GM12874 (cell line): ENCODE data around the gene WARS2.

Source experiments
- CTCF ChIP-seq: IDR thresholded peaks from 2 replicates; pipeline ENCODE4 v1.5.1; 2011; ENCODE audit warnings: low read depth, mild to moderate bottlenecking, control low read depth, low read length, moderate library complexity; ENCODE audit not compliant: insufficient read depth

WARS2 gene

GRCh38 chr1:119112244-119112643, 28.2 kb downstream of the WARS2 start:
- TF ChIP-seq CTCF = no peak

- TF ChIP-seq CTCF = no peak
Measured at GRCh38 chr1:119108988-119109387, 31.5 kb downstream of the WARS2 start.

GRCh38 chr1:119103764-119104163, 36.7 kb downstream of the WARS2 start:
- no peak for TF ChIP-seq CTCF

- TF ChIP-seq CTCF = no peak
Measured at GRCh38 chr1:119102051-119102450, 38.4 kb downstream of the WARS2 start.

GRCh38 chr1:119101563-119101962, 38.9 kb downstream of the WARS2 start:
- TF ChIP-seq CTCF = no peak

- TF ChIP-seq CTCF = no peak
Measured at GRCh38 chr1:119099775-119100174, 40.7 kb downstream of the WARS2 start.

- no peak for TF ChIP-seq CTCF
Measured at GRCh38 chr1:119097380-119097779, 43.1 kb downstream of the WARS2 start.

- no peak for TF ChIP-seq CTCF
Measured at GRCh38 chr1:119093721-119094120, 46.7 kb downstream of the WARS2 start.
